BJ (cell line): ENCODE data around the gene NPVF. TPM values are rescaled to one million over a fixed set of nuclear protein-coding genes. Genes with fewer than 3 reads are reported as not detected.

Experiments used
- CTCF ChIA-PET: fragments of 350-600 bp; formaldehyde crosslinking; extraction: SDS; loops from one replicate; lab custom pipeline; 2021; ENCODE audit warnings: antibody characterized with exemption, inconsistent platforms; lab: Yijun Ruan, JAX
- POLR2A ChIA-PET: fragments of 300-600 bp; sonication (Branson Sonifier 250); formaldehyde crosslinking; extraction: SDS; loops from one replicate; lab custom pipeline; 2021; ENCODE audit warnings: antibody characterized with exemption; lab: Charles Lee
- DNase-seq: peaks from one replicate; pipeline ENCODE4 v3.0.0-alpha.2; 2011; ENCODE audit warnings: low read depth
- H3K27me3 ChIP-seq: 2 replicates; pipeline ENCODE4 v1.6.0; 2011; ENCODE audit warnings: low read length; ENCODE audit not compliant: control insufficient read depth, insufficient read depth
- H3K36me3 ChIP-seq: 2 replicates; pipeline ENCODE4 v1.5.1; 2011; ENCODE audit warnings: low read length; ENCODE audit not compliant: control insufficient read depth, insufficient read depth
- H3K4me3 ChIP-seq: 2 replicates; pipeline ENCODE4 v1.5.1; 2011; ENCODE audit warnings: low read depth, mild to moderate bottlenecking, control low read depth, low read length
- CTCF ChIP-seq: IDR thresholded peaks from 2 replicates; pipeline ENCODE4 v1.5.1; 2011; ENCODE audit warnings: low read depth, mild to moderate bottlenecking, control low read depth, inconsistent platforms, low read length, moderate library complexity; ENCODE audit not compliant: insufficient read depth
- polyA plus RNA-seq: library from polyadenylated mRNA; depleted of rRNA; stranded (reverse); fragments of >200 nt; gene quantifications from 2 replicates; pipeline ENCODE4 v1.2.3, GENCODE V29; 2011; rRNA removed
- small RNA-seq: library from RNA; depleted of rRNA; stranded (forward); fragments of <200 nt; gene quantifications from one replicate; pipeline ENCODE3, GENCODE V24; 2012; ENCODE audit warnings: low replicate concordance, low read depth; ENCODE audit not compliant: insufficient read length

The NPVF gene
- polyA plus RNA-seq, 1 experiment: not detected

- CTCF ChIA-PET: interaction anchor here (0.6 to 1.7 kb wide), 9 partner anchors 10 to 738 kb away, joined by 3 to 8 read pairs (median 3); no protein-coding TSS in a partner anchor
- no peak for DNase-seq
- H3K4me3 ChIP-seq: peak overlapping the region; percentile 81
- H3K36me3 ChIP-seq: no peaks in the 10 kb centered on the region
- no peaks in the 10 kb centered on the region for H3K27me3 ChIP-seq
- no peak for TF ChIP-seq CTCF
- POLR2A ChIA-PET: no interaction called here
Observed at GRCh38 chr7:25180592-25180923, 47.7 kb downstream of the NPVF start.

- H3K36me3 ChIP-seq: no peaks in the 10 kb centered on the region
- ChIA-PET POLR2A (no interaction called here), CTCF (interaction anchor here (0.6 to 1.7 kb wide), 10 partner anchors 9 to 738 kb away, joined by 3 to 8 read pairs (median 3); no protein-coding TSS in a partner anchor)
- TF ChIP-seq CTCF: peak; percentile 82
- peak; percentile 11 for DNase-seq
- no peaks in the 10 kb centered on the region for H3K27me3 ChIP-seq
- peak overlapping the region; percentile 81 for H3K4me3 ChIP-seq
Observed at GRCh38 chr7:25179771-25180591, 48.3 kb downstream of the NPVF start.

GRCh38 chr7:25179325-25179724 is 49.0 kb downstream of the NPVF start:
- POLR2A ChIA-PET: no interaction called here
- H3K27me3 ChIP-seq: no peaks in the 10 kb centered on the region
- CTCF ChIA-PET: interaction anchor here (0.9 to 1.7 kb wide), 4 partner anchors 9 to 27 kb away, joined by 3 to 8 read pairs (median 4); no protein-coding TSS in a partner anchor
- H3K36me3 ChIP-seq: no peaks in the 10 kb centered on the region
- peak overlapping the region; percentile 81 for H3K4me3 ChIP-seq
- TF ChIP-seq CTCF: no peak
- no peak for DNase-seq

Small RNAs within 50 kb of the gene (small RNA-seq; reads per million reads assigned to genes)
- gene RF00012: not detected

Other genes starting within 250 kb of the NPVF start
- 26.5 and 27.1 TPM in 2 replicates for gene OSBPL3, start 248.3 kb downstream of the NPVF start, polyA plus RNA-seq
- 19.4 and 55.1 TPM in 2 replicates for gene CYCS, start 103.2 kb downstream of the NPVF start, polyA plus RNA-seq